ENCODE measurements around the gene XYLT1.

DNA sequence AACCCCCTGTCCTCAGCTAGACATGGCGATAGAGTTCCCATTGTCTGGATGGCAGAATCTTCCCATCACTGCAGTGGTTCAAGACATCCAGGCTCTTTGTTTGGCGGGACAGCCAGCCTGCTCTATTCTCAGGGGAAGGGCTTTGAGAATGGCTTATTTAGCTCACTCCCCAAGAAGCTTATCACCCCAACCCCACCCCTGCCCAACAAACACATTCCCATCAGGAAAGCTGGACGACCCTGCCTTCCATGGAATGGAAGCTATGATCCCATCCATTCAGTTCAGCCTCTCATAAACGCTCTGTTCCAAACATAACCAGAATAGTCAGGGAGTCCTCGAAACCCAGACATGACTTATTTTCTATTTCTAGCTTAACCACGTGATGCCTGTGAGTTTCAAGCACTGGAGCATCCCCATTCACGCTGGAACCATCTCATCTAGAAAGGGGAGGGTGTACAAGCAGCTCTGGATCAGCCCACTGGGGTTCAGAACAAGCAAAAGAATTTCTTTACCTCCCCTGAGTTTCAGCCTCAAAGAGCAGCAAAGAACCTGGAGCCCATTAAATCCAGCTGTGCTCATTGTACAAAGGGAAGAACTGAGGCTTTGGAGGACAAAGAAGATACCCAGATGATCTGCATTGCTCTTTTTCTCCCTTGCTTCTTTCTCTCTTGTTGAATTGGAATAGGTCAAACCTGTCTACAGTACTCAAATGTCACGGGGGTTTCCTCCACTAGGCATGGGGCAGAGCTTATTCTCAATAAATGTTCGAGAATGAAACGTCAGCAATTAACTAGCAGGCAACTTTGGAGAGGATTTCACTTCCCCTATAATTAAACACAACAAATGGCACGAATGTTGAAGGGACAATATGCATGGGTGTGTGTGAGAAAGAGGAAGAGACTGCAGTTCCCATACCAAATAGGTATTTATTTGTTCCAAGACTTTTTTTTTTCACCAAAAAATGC, 93.1 kb downstream of the XYLT1 start:
- TF ChIP-seq CTCF (conservative IDR thresholded peaks at IDR 0.05) (no peak), EZH2 (IDR thresholded peaks at IDR 0.05; ENCODE audit: low read depth) (no peak)

All from PC-9 (cell line).